Endothelial cell of umbilical vein (primary cell): ENCODE results near the gene ITIH5. TPM values are rescaled to one million over a fixed set of nuclear protein-coding genes. Genes with fewer than 3 reads are reported as not detected.

Experiments used
- BruUV-seq: library from RNA; stranded (reverse); fragments of 400-500 nt; replicated peaks from 2 replicates; lab custom pipeline; 2021; lab: Mats Ljungman, UMichigan
- CTCF ChIA-PET: fragments of 300-600, 350-600 bp; sonication (Branson Sonifier 250); formaldehyde crosslinking; loops from one replicate; lab custom pipeline; 2021; ENCODE audit warnings: antibody characterized with exemption, inconsistent platforms; lab: Charles Lee
- POLR2A ChIA-PET: fragments of 300-600, 350-600 bp; sonication (Branson Sonifier 250); formaldehyde crosslinking; loops from one replicate; lab custom pipeline; 2021; ENCODE audit warnings: antibody characterized with exemption, inconsistent platforms; lab: Charles Lee
- DNase-seq: peaks from one replicate; pipeline ENCODE4 v3.0.0-alpha.2; 2011; ENCODE audit warnings: low read depth, low spot score
- FAIRE-seq: peaks from 2 replicates; lab custom pipeline; 2011; peaks lifted over from hg19 to GRCh38; lab: Jason Lieb, UNC
- H2AFZ ChIP-seq: 2 replicates; pipeline ENCODE4 v1.6.0; 2012; ENCODE audit warnings: low read depth, low read length, control low read depth, inconsistent platforms
- H3K27ac ChIP-seq: 2 replicates; pipeline ENCODE4 v1.5.1; 2011; ENCODE audit warnings: low read depth, mild to moderate bottlenecking, control low read depth, low read length, moderate library complexity; ENCODE audit not compliant: insufficient read depth
- H3K27me3 ChIP-seq, 2 experiments: 2 replicates each; pipeline versions ENCODE4 v1.6.0 to v1.6.1; 2011; ENCODE audit warnings: low read length in 2 of 2, mixed read lengths in 1 of 2; ENCODE audit not compliant: control insufficient read depth in 2 of 2, insufficient read depth in 2 of 2
- H3K36me3 ChIP-seq, 2 experiments: 2 replicates in 1 of 2; 3 replicates in 1 of 2; pipeline ENCODE4 v1.5.1; 2011; ENCODE audit warnings: low read length in 2 of 2, mild to moderate bottlenecking in 1 of 2, moderate library complexity in 1 of 2; ENCODE audit not compliant: control insufficient read depth in 2 of 2, insufficient read depth in 2 of 2; ENCODE audit errors: extremely low read depth in 1 of 2
- H3K4me1 ChIP-seq: 3 replicates; pipeline ENCODE4 v1.5.1; 2011; ENCODE audit warnings: mild to moderate bottlenecking, low read length; ENCODE audit not compliant: control insufficient read depth, insufficient read depth; ENCODE audit errors: extremely low read depth
- H3K4me2 ChIP-seq: 2 replicates; pipeline ENCODE4 v1.6.1; 2011; ENCODE audit warnings: low read length, control low read depth, mixed read lengths; ENCODE audit not compliant: insufficient read depth
- H3K4me3 ChIP-seq, 3 experiments: fragments of 200-600 bp in 1 of 3; sonication (generic), shearing (Covaris generic) in 1 of 3; replicated peaks in 1 of 3; 2 replicates each; pipeline ENCODE4 v1.5.1; 2011 to 2016; ENCODE audit warnings: control low read depth in 3 of 3, low read length in 3 of 3, mild to moderate bottlenecking in 2 of 3, inconsistent platforms in 1 of 3, low read depth in 1 of 3, moderate library complexity in 1 of 3; ENCODE audit not compliant: insufficient read depth in 1 of 3
- H3K79me2 ChIP-seq: 2 replicates; pipeline ENCODE4 v1.6.0; 2012; ENCODE audit warnings: low read length, inconsistent platforms; ENCODE audit not compliant: control insufficient read depth, insufficient read depth
- H3K9ac ChIP-seq: replicated peaks from 2 replicates; pipeline ENCODE3; 2011; ENCODE audit warnings: low read length, control low read depth; ENCODE audit not compliant: insufficient read depth; ENCODE audit errors: extremely low read depth
- H3K9me1 ChIP-seq: replicated peaks from 3 replicates; pipeline ENCODE4 v1.6.0; 2011; ENCODE audit warnings: mild to moderate bottlenecking, low read length; ENCODE audit not compliant: control insufficient read depth, insufficient read depth; ENCODE audit errors: extremely low read depth
- H3K9me3 ChIP-seq: replicated peaks from 2 replicates; pipeline ENCODE4 v1.5.1; 2012; ENCODE audit warnings: low read length, inconsistent platforms; ENCODE audit not compliant: control insufficient read depth, insufficient read depth
- H4K20me1 ChIP-seq: replicated peaks from 2 replicates; pipeline ENCODE3; 2011; ENCODE audit warnings: mild to moderate bottlenecking, low read length; ENCODE audit not compliant: control insufficient read depth, insufficient read depth; ENCODE audit errors: extremely low read depth
- FOS ChIP-seq: IDR thresholded peaks from 2 replicates; pipeline ENCODE4 v1.6.1; 2011; ENCODE audit warnings: mild to moderate bottlenecking, low read length, moderate library complexity, borderline replicate concordance; ENCODE audit not compliant: insufficient read depth
- GATA2 ChIP-seq: IDR thresholded peaks from 2 replicates; pipeline ENCODE4 v1.7.0; 2011; ENCODE audit warnings: low read depth, mild to moderate bottlenecking, moderate library complexity, mixed read lengths, low read length; ENCODE audit not compliant: insufficient read length, insufficient read depth
- JUN ChIP-seq: IDR thresholded peaks from 2 replicates; pipeline ENCODE4 v1.6.1; 2011; ENCODE audit warnings: borderline replicate concordance, low read depth; ENCODE audit not compliant: insufficient read length, insufficient read depth
- MAX ChIP-seq: IDR thresholded peaks from 2 replicates; pipeline ENCODE4 v1.6.1; 2011; ENCODE audit not compliant: insufficient read depth, insufficient read length
- MYC ChIP-seq: IDR thresholded peaks from one replicate; pipeline ENCODE4 v1.6.1; 2011; ENCODE audit warnings: mild to moderate bottlenecking, low read depth, low read length
- POLR2A ChIP-seq: IDR thresholded peaks from 2 replicates; pipeline ENCODE4 v1.6.1; 2012; ENCODE audit warnings: low read depth, mild to moderate bottlenecking, control low read depth, low read length
- POLR2AphosphoS5 ChIP-seq: IDR thresholded peaks from 2 replicates; pipeline ENCODE4 v1.6.1; 2012; ENCODE audit warnings: low read depth, mild to moderate bottlenecking, control low read depth, low read length, moderate library complexity; ENCODE audit not compliant: insufficient read depth
- dilution Hi-C: fragments of 300-500 bp; cut with MboI; formaldehyde crosslinking; loops from one replicate; pipeline ENCODE4 v1.15.0; 2019; ENCODE audit warnings: low sequenced_read_pairs; ENCODE audit not compliant: extremely low pct_ligation_motif_present
- intact Hi-C: fragments of 100-400 bp; cut with micrococcal nuclease; formaldehyde crosslinking; loops from one replicate; pipeline ENCODE4 v1.10.0; 2022
- polyA plus RNA-seq, 4 experiments: library from polyadenylated mRNA; depleted of rRNA in 3 of 4; stranded (reverse) in 3 of 4; unstranded in 1 of 4; fragments of >200 nt; gene quantifications; 2 replicates each; pipeline versions ENCODE4 v1.2.1 to v1.2.3, GENCODE V29; 2011 to 2012; ENCODE audit warnings: missing spikeins in 1 of 4
- total RNA-seq: library from RNA; stranded (reverse); gene quantifications from 2 replicates; pipeline ENCODE4 v1.2.3, GENCODE V29; 2021
- TF ChIP-seq, protein P1 (sequence below), 2 donors: IDR thresholded peaks; 1 replicate in 1 of 2; 2 replicates in 1 of 2; pipeline ENCODE4 v1.5.1; 2011; ENCODE audit warnings: low read length in 2 of 2, mild to moderate bottlenecking in 2 of 2, moderate library complexity in 2 of 2, control low read depth in 1 of 2, inconsistent platforms in 1 of 2, low read depth in 1 of 2; ENCODE audit not compliant: insufficient read depth in 1 of 2; ENCODE audit errors: extremely low read depth in 1 of 2

Gene ITIH5
- total and polyA plus RNA-seq, 2 donors (not counting 3 experiments of a cell fraction or from before 2014, with no cell fraction given) = not detected

DNA sequence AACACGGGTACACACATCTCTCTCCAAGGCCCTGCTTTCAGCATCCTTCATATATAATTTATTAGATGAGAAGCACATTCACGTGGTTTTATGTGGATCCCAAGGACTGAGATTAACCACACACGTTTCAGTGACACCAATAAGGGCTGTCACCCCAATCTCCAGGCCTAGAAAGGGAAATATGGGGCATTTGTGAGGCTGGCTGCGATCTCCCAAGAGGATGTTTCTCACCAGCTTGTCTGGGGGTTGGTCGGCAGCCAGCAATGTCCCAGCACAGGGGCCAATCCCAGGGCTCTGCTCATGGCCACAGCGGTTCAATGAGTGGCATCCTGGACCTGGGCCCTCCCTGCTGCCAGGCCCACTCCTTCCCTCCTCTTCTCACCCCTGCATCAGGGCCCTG, 115.5 kb downstream of the ITIH5 start:
- no peak overlapping the region for H3K4me3 ChIP-seq
- dilution Hi-C loops = no loop called here
- H3K9me1 ChIP-seq = no peaks in the 10 kb centered on the region
- FAIRE-seq (no peak), DNase-seq (no peak)
- H2AFZ ChIP-seq = no peak overlapping the region
- no peaks in the 10 kb centered on the region for H3K9me3 ChIP-seq
- no peaks in the 10 kb centered on the region for H4K20me1 ChIP-seq
- POLR2A ChIA-PET = no interaction called here
- H3K79me2 ChIP-seq = no peaks in the 10 kb centered on the region
- H3K27me3 ChIP-seq = no peaks in the 10 kb centered on the region
- BruUV-seq = no TSS peak
- no peak overlapping the region for H3K4me2 ChIP-seq
- no peaks in the 10 kb centered on the region for H3K36me3 ChIP-seq
- no peak overlapping the region for H3K27ac ChIP-seq
- H3K9ac ChIP-seq = no peak overlapping the region
- no peaks in the 10 kb centered on the region for H3K4me1 ChIP-seq
- TF ChIP-seq MAX = no peak
- TF ChIP-seq MYC = no peak
- TF ChIP-seq JUN = no peak
- TF ChIP-seq FOS = no peak
- TF ChIP-seq POLR2A = no peak
- TF ChIP-seq, protein P1, sequence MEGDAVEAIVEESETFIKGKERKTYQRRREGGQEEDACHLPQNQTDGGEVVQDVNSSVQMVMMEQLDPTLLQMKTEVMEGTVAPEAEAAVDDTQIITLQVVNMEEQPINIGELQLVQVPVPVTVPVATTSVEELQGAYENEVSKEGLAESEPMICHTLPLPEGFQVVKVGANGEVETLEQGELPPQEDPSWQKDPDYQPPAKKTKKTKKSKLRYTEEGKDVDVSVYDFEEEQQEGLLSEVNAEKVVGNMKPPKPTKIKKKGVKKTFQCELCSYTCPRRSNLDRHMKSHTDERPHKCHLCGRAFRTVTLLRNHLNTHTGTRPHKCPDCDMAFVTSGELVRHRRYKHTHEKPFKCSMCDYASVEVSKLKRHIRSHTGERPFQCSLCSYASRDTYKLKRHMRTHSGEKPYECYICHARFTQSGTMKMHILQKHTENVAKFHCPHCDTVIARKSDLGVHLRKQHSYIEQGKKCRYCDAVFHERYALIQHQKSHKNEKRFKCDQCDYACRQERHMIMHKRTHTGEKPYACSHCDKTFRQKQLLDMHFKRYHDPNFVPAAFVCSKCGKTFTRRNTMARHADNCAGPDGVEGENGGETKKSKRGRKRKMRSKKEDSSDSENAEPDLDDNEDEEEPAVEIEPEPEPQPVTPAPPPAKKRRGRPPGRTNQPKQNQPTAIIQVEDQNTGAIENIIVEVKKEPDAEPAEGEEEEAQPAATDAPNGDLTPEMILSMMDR (IDR thresholded peaks at IDR 0.05; ENCODE audit: extremely low read depth in 1 of 2, insufficient read depth in 1 of 2, low read depth in 1 of 2, low read length in 2 of 2) = no peak
- TF ChIP-seq POLR2AphosphoS5 = no peak
- TF ChIP-seq GATA2 = no peak
- CTCF ChIA-PET = no interaction called here
- intact Hi-C loops = no loop called here
